Measurements from ENCODE around the gene ROR2. TPM values are rescaled to one million over a fixed set of nuclear protein-coding genes. Genes with fewer than 3 reads are reported as not detected.

The ROR2 gene
- total RNA-seq, 1 experiment from 2014 or later, result not detected

DNA sequence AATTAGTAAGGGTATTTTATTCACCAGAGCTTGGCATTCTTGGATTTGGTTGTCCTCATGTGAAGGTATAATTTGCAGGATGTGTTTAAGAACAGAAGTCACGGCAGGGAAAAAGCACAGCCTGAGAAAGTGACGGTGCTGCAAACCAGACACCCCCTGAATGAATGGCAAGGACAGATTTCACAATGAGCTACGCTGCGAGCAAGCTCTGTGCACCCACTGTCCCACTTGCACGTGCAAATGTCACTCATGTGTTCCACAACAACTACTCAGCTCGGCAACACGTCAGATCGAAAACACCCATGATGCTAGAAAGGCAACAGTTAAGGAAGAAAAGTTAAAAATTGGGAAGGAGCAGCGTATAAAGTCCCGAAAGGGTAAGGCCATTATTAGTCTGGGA is 168.9 kb downstream of the ROR2 start:
- Mint-ChIP-seq H3K36me3 (ENCODE audit: insufficient read depth, unreplicated experiment) (no peaks in the 10 kb centered on the region), H3K4me3 (ENCODE audit: low read depth, unreplicated experiment) (no peak overlapping the region), H3K9me3 (ENCODE audit: low read depth, unreplicated experiment) (no peaks in the 10 kb centered on the region), H3K27ac (ENCODE audit: unreplicated experiment) (no peak overlapping the region), H3K27me3 (ENCODE audit: unreplicated experiment) (peaks cover 74% of the 10 kb centered on the region), H3K4me1 (ENCODE audit: low read depth, unreplicated experiment) (no peaks in the 10 kb centered on the region)
- BruUV-seq (replicated peaks), result no TSS peak
- intact Hi-C loops (cut with micrococcal nuclease; ENCODE audit: unreplicated experiment), result no loop called here
- no peak for DNase-seq
- TF ChIP-seq, protein P1, sequence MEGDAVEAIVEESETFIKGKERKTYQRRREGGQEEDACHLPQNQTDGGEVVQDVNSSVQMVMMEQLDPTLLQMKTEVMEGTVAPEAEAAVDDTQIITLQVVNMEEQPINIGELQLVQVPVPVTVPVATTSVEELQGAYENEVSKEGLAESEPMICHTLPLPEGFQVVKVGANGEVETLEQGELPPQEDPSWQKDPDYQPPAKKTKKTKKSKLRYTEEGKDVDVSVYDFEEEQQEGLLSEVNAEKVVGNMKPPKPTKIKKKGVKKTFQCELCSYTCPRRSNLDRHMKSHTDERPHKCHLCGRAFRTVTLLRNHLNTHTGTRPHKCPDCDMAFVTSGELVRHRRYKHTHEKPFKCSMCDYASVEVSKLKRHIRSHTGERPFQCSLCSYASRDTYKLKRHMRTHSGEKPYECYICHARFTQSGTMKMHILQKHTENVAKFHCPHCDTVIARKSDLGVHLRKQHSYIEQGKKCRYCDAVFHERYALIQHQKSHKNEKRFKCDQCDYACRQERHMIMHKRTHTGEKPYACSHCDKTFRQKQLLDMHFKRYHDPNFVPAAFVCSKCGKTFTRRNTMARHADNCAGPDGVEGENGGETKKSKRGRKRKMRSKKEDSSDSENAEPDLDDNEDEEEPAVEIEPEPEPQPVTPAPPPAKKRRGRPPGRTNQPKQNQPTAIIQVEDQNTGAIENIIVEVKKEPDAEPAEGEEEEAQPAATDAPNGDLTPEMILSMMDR (IDR thresholded peaks at IDR 0.05; ENCODE audit: unreplicated experiment), result no peak
- CTCF ChIA-PET, result no interaction called here

DNA sequence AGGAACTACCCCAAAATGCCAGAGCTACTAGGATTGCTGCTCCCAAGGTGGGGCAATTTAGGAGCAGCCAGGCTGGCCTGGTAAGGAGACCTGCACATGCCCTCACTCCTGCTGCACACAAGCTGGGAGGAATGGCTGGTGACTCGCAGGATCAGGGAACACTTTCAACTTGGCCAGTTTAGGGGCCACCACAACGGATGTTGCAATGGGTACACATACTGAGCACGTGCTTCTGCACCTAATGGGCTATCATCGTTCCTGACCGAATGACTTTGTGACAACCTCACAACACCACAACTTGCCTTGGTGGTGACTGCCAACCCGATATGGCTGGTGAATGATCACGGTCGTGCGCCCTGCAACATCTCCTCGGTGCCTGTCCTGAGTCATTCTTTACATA is 172.0 kb downstream of the ROR2 start:
- H3K9me3 Mint-ChIP-seq (ENCODE audit: low read depth, unreplicated experiment), result no peaks in the 10 kb centered on the region

DNA sequence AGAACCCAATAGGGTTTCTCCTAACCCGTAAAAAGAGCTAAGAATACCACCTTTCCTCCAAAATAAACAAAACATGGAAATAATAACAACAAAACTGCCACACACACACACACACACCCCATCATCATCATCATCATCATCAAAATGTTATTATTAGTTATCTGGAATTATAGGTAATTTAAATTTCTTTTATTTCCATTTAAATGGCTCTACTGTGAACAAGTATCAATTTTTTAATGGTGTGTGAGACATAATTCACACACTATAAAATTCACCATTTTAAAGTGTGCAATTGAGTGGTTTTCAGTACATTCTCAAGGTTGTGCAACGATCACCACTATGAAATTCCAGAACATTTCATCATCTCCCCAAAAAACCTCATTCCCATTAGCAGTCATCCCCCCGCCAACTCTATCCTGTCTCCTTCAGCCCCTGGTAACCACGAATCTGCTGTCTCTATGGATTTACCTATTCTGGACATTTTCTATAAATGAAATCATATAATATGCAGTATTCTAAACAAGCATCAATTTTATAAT is 172.7 kb downstream of the ROR2 start:
- CTCF ChIA-PET, result no interaction called here
- TF ChIP-seq, protein P1 (IDR thresholded peaks at IDR 0.05; ENCODE audit: unreplicated experiment), result no peak
- H3K4me3 Mint-ChIP-seq (ENCODE audit: low read depth, unreplicated experiment), result no peak overlapping the region
- H3K9me3 Mint-ChIP-seq (ENCODE audit: low read depth, unreplicated experiment), result no peaks in the 10 kb centered on the region
- no peak overlapping the region for H3K27ac Mint-ChIP-seq (ENCODE audit: unreplicated experiment)
- no peak for DNase-seq
- H3K27me3 Mint-ChIP-seq (ENCODE audit: unreplicated experiment), result peaks cover 76% of the 10 kb centered on the region
- H3K36me3 Mint-ChIP-seq (ENCODE audit: insufficient read depth, unreplicated experiment), result no peaks in the 10 kb centered on the region
- BruUV-seq (replicated peaks), result no TSS peak
- intact Hi-C loops (cut with micrococcal nuclease; ENCODE audit: unreplicated experiment), result loop anchor here (5.0 to 10.0 kb wide), 2 partner anchors 127 to 200 kb away; no protein-coding TSS in a partner anchor
- H3K4me1 Mint-ChIP-seq (ENCODE audit: low read depth, unreplicated experiment), result no peaks in the 10 kb centered on the region

More for the DNA sequence above, 172.0 kb downstream of the ROR2 start:
- no peak overlapping the region for H3K27ac Mint-ChIP-seq (ENCODE audit: unreplicated experiment)
- BruUV-seq (replicated peaks), result no TSS peak
- no peaks in the 10 kb centered on the region for H3K4me1 Mint-ChIP-seq (ENCODE audit: low read depth, unreplicated experiment)
- CTCF ChIA-PET, result no interaction called here
- H3K4me3 Mint-ChIP-seq (ENCODE audit: low read depth, unreplicated experiment), result no peak overlapping the region
- TF ChIP-seq, protein P1 (IDR thresholded peaks at IDR 0.05; ENCODE audit: unreplicated experiment), result no peak
- intact Hi-C loops (cut with micrococcal nuclease; ENCODE audit: unreplicated experiment), result loop anchor here (5.0 to 10.0 kb wide), 2 partner anchors 127 to 199 kb away; no protein-coding TSS in a partner anchor
- H3K27me3 Mint-ChIP-seq (ENCODE audit: unreplicated experiment), result peaks cover 76% of the 10 kb centered on the region
- no peaks in the 10 kb centered on the region for H3K36me3 Mint-ChIP-seq (ENCODE audit: insufficient read depth, unreplicated experiment)
- no peak for DNase-seq

DNA sequence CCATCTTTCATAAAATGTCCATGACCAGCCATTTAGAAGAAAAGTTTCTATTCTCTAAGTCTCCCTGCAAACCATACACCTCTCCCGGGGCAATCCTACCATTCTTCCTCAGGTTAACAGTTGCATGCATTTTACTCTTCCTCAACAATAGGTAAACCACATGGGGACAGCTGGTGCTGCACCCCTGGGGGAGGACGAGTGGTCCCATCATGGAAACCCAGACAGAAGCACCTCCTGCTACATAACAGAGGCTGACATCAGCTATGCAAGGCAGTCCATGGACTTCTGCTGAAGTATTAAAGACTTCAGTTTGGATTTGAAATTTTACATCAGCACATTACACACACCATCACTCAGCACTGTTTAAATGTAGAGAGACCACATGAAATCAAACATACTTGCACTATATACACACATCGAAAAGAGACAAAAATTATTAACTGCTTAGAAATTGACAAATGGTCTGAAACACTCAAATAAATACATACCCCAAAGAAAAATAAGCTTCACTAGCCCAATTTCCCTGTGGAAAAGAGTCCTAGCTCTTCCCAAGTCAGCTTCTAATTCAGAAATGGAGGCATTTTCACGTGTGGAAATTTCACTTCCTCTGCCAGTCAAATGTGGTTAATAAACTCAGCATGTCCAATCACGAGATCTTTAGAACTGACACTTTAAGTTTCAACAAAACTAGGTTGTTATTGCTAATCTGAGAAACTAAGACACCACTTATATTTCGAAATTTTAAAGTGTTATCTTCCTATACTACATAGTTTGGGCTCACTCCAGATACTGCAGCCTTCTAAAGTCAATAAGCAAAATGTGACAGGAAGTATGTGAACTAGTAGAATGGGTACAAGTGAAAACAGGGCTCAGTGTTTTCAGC is 173.4 kb downstream of the ROR2 start:
- Mint-ChIP-seq H3K4me3 (ENCODE audit: low read depth, unreplicated experiment) (no peak overlapping the region), H3K36me3 (ENCODE audit: insufficient read depth, unreplicated experiment) (no peaks in the 10 kb centered on the region), H3K27me3 (ENCODE audit: unreplicated experiment) (peaks cover 80% of the 10 kb centered on the region), H3K27ac (ENCODE audit: unreplicated experiment) (no peak overlapping the region), H3K4me1 (ENCODE audit: low read depth, unreplicated experiment) (peaks cover 3% of the 10 kb centered on the region), H3K9me3 (ENCODE audit: low read depth, unreplicated experiment) (no peaks in the 10 kb centered on the region)
- intact Hi-C loops (cut with micrococcal nuclease; ENCODE audit: unreplicated experiment), result loop anchor here (5.0 to 10.0 kb wide), 2 partner anchors 128 to 201 kb away; no protein-coding TSS in a partner anchor
- DNase-seq, result no peak
- BruUV-seq (replicated peaks), result no TSS peak
- TF ChIP-seq, protein P1 (IDR thresholded peaks at IDR 0.05; ENCODE audit: unreplicated experiment), result no peak
- CTCF ChIA-PET, result no interaction called here
